DND-41 (cell line): ENCODE results near the gene PRTN3.

ENCODE experiments used
- ATAC-seq: fragments of 200-7000 bp; cut with Tn5 transposase; 3 replicates; pipeline ENCODE4 v1.9.1; 2021; ENCODE audit warnings: low read depth; ENCODE audit not compliant: insufficient read depth
- DNase-seq: peaks from one replicate; pipeline ENCODE4 v3.0.0-alpha.2; 2020
- H2AFZ ChIP-seq: 2 replicates; pipeline ENCODE4 v1.6.0; 2012; ENCODE audit warnings: low read depth, low read length
- H3K27ac ChIP-seq: 2 replicates; pipeline ENCODE4 v1.5.1; 2012; ENCODE audit warnings: low read length, inconsistent platforms
- H3K27me3 ChIP-seq: fragments of 200-600 bp; sonication (generic); 2 replicates; pipeline ENCODE4 v1.6.0; 2012; ENCODE audit warnings: low read length, mild to moderate bottlenecking, inconsistent platforms; ENCODE audit not compliant: insufficient read depth, poor library complexity
- H3K36me3 ChIP-seq: 2 replicates; pipeline ENCODE4 v1.5.1; 2012; ENCODE audit warnings: low read length, inconsistent platforms; ENCODE audit not compliant: insufficient read depth
- H3K4me1 ChIP-seq: 2 replicates; pipeline ENCODE4 v1.5.1; 2012; ENCODE audit warnings: mild to moderate bottlenecking, low read length; ENCODE audit not compliant: insufficient read depth
- H3K4me2 ChIP-seq: 2 replicates; pipeline ENCODE4 v1.6.0; 2012; ENCODE audit warnings: mild to moderate bottlenecking, moderate library complexity, low read length, inconsistent platforms; ENCODE audit not compliant: insufficient read depth
- H3K4me3 ChIP-seq, 2 experiments: fragments of 200-600 bp in 1 of 2; shearing (Covaris generic) in 1 of 2; 2 replicates each; pipeline ENCODE4 v1.5.1; 2012 to 2016; ENCODE audit warnings: inconsistent platforms in 2 of 2, low read length in 2 of 2, mild to moderate bottlenecking in 2 of 2, low read depth in 1 of 2, moderate library complexity in 1 of 2
- H3K79me2 ChIP-seq: 2 replicates; pipeline ENCODE4 v1.6.0; 2012; ENCODE audit warnings: low read length, inconsistent platforms; ENCODE audit not compliant: insufficient read depth
- H3K9ac ChIP-seq: 2 replicates; pipeline ENCODE4 v1.6.0; 2012; ENCODE audit warnings: low read depth, mild to moderate bottlenecking, inconsistent platforms, low read length, moderate library complexity
- H3K9me3 ChIP-seq: 2 replicates; pipeline ENCODE4 v1.5.1; 2012; ENCODE audit warnings: low read length, moderate library complexity, mild to moderate bottlenecking, inconsistent platforms; ENCODE audit not compliant: insufficient read depth, severe bottlenecking
- H4K20me1 ChIP-seq: 2 replicates; pipeline ENCODE4 v1.6.0; 2012; ENCODE audit warnings: low read length; ENCODE audit not compliant: insufficient read depth
- EZH2 ChIP-seq: IDR thresholded peaks from 3 replicates; pipeline ENCODE4 v1.6.1; 2012; ENCODE audit warnings: borderline replicate concordance, low read depth, mild to moderate bottlenecking, moderate library complexity, low read length, inconsistent platforms; ENCODE audit not compliant: severe bottlenecking
- TF ChIP-seq, protein P1 (sequence below): IDR thresholded peaks from 2 replicates; pipeline ENCODE4 v1.5.1; 2012; ENCODE audit warnings: borderline replicate concordance, low read length, moderate library complexity, mild to moderate bottlenecking; ENCODE audit not compliant: poor library complexity, severe bottlenecking; ENCODE audit errors: extremely low read depth

The PRTN3 gene

DNA sequence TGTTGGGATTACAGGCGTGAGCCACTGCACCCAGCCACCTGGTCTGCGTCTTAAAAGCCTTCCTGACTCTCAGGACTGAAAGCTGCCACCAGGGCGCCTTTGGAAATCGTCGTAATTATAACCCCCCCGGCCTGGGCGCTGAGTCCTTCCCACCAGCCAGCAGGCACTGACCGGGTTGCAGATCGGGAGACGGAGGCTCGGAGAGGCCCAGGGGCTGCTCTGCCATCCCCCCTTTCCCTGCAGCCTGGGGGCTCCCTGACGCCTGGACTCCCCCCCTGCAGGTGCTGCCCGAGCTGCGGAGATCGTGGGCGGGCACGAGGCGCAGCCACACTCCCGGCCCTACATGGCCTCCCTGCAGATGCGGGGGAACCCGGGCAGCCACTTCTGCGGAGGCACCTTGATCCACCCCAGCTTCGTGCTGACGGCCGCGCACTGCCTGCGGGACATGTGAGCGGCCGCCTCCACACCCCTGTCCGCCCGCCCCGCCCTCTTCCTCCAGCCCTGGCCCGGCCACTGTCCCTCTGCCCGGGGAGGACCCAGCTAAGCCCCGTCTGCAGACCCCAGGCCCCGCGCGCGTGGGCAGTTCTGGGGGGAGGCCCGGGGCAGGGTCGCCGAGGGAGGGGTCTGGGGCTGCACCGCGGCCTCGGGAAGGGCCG lies 2.5 kb downstream of the PRTN3 start:
- H3K4me2 ChIP-seq, result no peak overlapping the region

DNA sequence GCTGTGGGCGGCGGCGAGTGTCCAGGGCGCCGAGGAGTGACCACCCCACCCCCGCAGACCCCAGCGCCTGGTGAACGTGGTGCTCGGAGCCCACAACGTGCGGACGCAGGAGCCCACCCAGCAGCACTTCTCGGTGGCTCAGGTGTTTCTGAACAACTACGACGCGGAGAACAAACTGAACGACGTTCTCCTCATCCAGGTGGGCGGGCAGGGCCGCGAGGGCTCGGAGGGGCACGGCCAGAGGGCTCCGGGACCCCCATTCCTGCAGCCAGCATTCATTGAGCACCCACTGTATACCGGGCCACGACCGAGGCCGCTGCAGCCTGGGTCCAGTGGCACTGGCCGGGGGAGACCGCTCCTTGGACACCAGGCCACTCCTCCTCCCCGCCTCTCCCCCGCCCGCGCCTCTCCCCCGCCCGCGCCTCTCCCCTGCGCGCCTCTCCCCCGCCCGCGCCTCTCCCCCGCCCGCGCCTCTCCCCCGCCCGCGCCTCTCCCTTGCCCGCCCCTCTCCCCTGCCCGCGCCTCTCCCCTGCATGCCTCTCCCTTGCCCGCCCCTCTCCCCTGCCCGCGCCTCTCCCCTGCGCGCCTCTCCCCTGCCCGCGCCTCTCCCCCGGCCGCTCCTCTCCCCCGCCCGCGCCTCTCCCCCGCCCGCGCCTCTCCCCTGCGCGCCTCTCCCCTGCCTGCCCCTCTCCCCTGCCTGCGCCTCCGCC lies 3.2 kb downstream of the PRTN3 start:
- Histone ChIP-seq H3K27me3 (no peaks in the 10 kb centered on the region), H3K4me2 (no peak overlapping the region), H3K9me3 (no peaks in the 10 kb centered on the region), H3K36me3 (no peaks in the 10 kb centered on the region), H2AFZ (no peak overlapping the region), H3K4me1 (no peaks in the 10 kb centered on the region), H3K79me2 (no peaks in the 10 kb centered on the region), H3K27ac (no peak overlapping the region), H3K9ac (no peak overlapping the region), H3K4me3 (no peak overlapping the region), H4K20me1 (no peaks in the 10 kb centered on the region)
- ATAC-seq (no peak), DNase-seq (no peak)
- TF ChIP-seq, protein P1, sequence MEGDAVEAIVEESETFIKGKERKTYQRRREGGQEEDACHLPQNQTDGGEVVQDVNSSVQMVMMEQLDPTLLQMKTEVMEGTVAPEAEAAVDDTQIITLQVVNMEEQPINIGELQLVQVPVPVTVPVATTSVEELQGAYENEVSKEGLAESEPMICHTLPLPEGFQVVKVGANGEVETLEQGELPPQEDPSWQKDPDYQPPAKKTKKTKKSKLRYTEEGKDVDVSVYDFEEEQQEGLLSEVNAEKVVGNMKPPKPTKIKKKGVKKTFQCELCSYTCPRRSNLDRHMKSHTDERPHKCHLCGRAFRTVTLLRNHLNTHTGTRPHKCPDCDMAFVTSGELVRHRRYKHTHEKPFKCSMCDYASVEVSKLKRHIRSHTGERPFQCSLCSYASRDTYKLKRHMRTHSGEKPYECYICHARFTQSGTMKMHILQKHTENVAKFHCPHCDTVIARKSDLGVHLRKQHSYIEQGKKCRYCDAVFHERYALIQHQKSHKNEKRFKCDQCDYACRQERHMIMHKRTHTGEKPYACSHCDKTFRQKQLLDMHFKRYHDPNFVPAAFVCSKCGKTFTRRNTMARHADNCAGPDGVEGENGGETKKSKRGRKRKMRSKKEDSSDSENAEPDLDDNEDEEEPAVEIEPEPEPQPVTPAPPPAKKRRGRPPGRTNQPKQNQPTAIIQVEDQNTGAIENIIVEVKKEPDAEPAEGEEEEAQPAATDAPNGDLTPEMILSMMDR, result no peak
- TF ChIP-seq EZH2, result no peak

More for the DNA sequence above, 2.5 kb downstream of the PRTN3 start:
- no peaks in the 10 kb centered on the region for H3K36me3 ChIP-seq
- no peaks in the 10 kb centered on the region for H3K79me2 ChIP-seq
- DNase-seq, result no peak
- H4K20me1 ChIP-seq, result no peaks in the 10 kb centered on the region
- TF ChIP-seq, protein P1, result no peak
- TF ChIP-seq EZH2, result no peak
- H3K27ac ChIP-seq, result no peak overlapping the region
- no peaks in the 10 kb centered on the region for H3K9me3 ChIP-seq
- no peak overlapping the region for H2AFZ ChIP-seq
- no peak for ATAC-seq
- no peaks in the 10 kb centered on the region for H3K4me1 ChIP-seq
- no peaks in the 10 kb centered on the region for H3K27me3 ChIP-seq
- H3K4me3 ChIP-seq, result no peak overlapping the region
- no peak overlapping the region for H3K9ac ChIP-seq

DNA sequence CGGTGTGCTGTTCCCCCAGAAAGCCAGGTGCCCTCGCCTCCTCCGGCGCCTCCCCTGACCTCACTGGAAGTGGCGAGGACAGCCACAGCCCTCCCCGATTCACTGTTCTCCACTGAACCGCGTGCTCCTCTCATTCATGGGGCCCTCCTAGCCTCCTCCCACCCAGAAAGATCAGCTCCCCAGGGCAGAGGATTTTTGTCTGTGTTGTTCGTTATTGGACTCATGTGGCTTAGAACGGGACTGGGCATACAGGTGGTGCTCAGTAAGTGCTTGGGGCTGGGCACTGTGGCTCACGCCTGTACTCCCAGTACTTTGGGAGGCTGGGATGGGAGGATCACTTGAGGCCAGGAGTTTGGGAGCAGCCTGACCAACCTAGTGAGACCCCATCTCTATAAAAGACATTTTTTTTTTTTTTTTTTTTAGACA lies 3.8 kb downstream of the PRTN3 start:
- no peak overlapping the region for H3K9ac ChIP-seq
- H3K27ac ChIP-seq, result no peak overlapping the region
- H3K27me3 ChIP-seq, result no peaks in the 10 kb centered on the region
- H2AFZ ChIP-seq, result no peak overlapping the region
- TF ChIP-seq, protein P1, result no peak
- no peaks in the 10 kb centered on the region for H3K36me3 ChIP-seq
- no peaks in the 10 kb centered on the region for H3K4me1 ChIP-seq
- H3K79me2 ChIP-seq, result no peaks in the 10 kb centered on the region
- H3K4me3 ChIP-seq, result no peak overlapping the region
- no peak overlapping the region for H3K4me2 ChIP-seq
- H3K9me3 ChIP-seq, result no peaks in the 10 kb centered on the region
- H4K20me1 ChIP-seq, result no peaks in the 10 kb centered on the region
- DNase-seq (no peak), ATAC-seq (no peak)
